ENCODE results near the gene KMT2A. TPM values are rescaled to one million over a fixed set of nuclear protein-coding genes. Genes with fewer than 3 reads are reported as not detected.

The KMT2A gene
- total RNA-seq, 1 experiment from 2014 or later = 50.4 TPM

DNA sequence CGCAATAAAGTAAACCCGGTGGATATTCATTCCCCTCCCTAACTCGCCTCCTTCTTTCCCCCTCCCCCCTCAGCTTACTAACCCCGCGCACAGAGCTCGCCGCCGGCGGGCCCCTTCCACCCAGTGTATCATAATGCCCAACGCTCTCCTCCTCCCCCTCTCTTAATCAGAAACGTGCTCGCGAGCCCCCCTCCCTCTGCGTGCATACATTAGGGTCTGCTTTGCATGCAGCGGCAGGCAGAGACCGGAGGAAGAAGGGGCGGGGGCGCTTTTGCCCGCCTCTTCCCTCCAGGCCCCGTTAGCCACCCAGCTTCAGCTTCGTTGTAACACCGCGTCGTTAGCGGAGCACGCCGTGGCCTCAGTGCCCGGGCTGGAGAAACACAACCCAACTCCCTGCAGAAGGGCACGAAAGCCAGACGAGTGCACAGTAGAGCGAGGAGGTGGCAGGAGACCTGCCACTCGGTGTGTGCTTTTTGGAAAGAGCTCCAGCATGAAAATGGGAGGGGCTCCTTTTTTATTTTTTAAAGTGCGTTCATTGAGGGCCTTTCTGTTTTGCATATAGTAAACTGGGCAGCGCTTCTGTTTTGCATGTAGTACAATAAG is 901 bp upstream of the KMT2A start:
- DNase-seq (ENCODE audit: low read depth, low spot score) = peak; percentile 18
- peak overlapping the region; percentile 89 for H3K27ac ChIP-seq (ENCODE audit: low read depth, low read length)
- H4K20me1 ChIP-seq (ENCODE audit: insufficient read depth) = peaks cover 6% of the 10 kb centered on the region
- RAD21 ChIA-PET (ENCODE audit: low non-redundant PET in 1 of 2, low total read pairs in 2 of 2, uncharacterized antibody in 2 of 2, unreplicated experiment in 2 of 2) = no interaction called here
- H3K4me2 ChIP-seq (ENCODE audit: low read length) = peak overlapping the region; percentile 93
- H3K9me3 ChIP-seq (ENCODE audit: control insufficient read depth in 1 of 2, insufficient read depth in 1 of 2, low read depth in 1 of 2, low read length in 2 of 2) = no peaks in the 10 kb centered on the region
- peaks cover 38% of the 10 kb centered on the region for H3K79me2 ChIP-seq (ENCODE audit: insufficient read depth, low read length)
- TF ChIP-seq RAD21 (IDR thresholded peaks at IDR 0.05; ENCODE audit: low read depth) = no peak
- TF ChIP-seq, protein P1, sequence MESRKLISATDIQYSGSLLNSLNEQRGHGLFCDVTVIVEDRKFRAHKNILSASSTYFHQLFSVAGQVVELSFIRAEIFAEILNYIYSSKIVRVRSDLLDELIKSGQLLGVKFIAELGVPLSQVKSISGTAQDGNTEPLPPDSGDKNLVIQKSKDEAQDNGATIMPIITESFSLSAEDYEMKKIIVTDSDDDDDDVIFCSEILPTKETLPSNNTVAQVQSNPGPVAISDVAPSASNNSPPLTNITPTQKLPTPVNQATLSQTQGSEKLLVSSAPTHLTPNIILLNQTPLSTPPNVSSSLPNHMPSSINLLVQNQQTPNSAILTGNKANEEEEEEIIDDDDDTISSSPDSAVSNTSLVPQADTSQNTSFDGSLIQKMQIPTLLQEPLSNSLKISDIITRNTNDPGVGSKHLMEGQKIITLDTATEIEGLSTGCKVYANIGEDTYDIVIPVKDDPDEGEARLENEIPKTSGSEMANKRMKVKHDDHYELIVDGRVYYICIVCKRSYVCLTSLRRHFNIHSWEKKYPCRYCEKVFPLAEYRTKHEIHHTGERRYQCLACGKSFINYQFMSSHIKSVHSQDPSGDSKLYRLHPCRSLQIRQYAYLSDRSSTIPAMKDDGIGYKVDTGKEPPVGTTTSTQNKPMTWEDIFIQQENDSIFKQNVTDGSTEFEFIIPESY (IDR thresholded peaks at IDR 0.05; ENCODE audit: extremely low read depth, insufficient replicate concordance, low read length) = no peak
- TF ChIP-seq POLR2A (IDR thresholded peaks at IDR 0.05; ENCODE audit: borderline replicate concordance, extremely low read depth, insufficient read depth, insufficient read length) = peak; percentile 24
- intact Hi-C loops (cut with micrococcal nuclease) = no loop called here
- H3K9ac ChIP-seq (ENCODE audit: low read length) = peak overlapping the region; percentile 79
- H2AFZ ChIP-seq (ENCODE audit: low read depth, low read length, poor library complexity, severe bottlenecking) = peak overlapping the region; percentile 79
- CTCF ChIA-PET = interaction anchor here (1.4 kb wide), 2 partner anchors 14 to 140 kb away, joined by 3 to 5 read pairs; no protein-coding TSS in a partner anchor
- H3K27me3 ChIP-seq (ENCODE audit: insufficient read depth, low read length) = no peaks in the 10 kb centered on the region
- H3K36me3 ChIP-seq (ENCODE audit: control insufficient read depth in 1 of 2, insufficient read depth in 2 of 2, low read length in 2 of 2) = no peaks in the 10 kb centered on the region
- H3K4me1 ChIP-seq (ENCODE audit: control insufficient read depth in 1 of 2, insufficient read depth in 2 of 2, low read length in 2 of 2) = peaks cover 16 to 30% of the 10 kb centered on the region in 2 experiments
- peak; percentile 47 for ATAC-seq
- H3K9me2 ChIP-seq (ENCODE audit: insufficient read depth) = no peaks in the 10 kb centered on the region
- BruUV-seq (replicated peaks) = no TSS peak
- POLR2A ChIA-PET = interaction anchor here (1.0 kb wide), 1 partner anchor 112 kb away, joined by 3 read pairs; no protein-coding TSS in a partner anchor
- peak overlapping the region; percentile 69 to 73 for H3K4me3 ChIP-seq (replicated peaks in 1 of 2; ENCODE audit: low read depth in 1 of 2, low read length in 2 of 2)

DNA sequence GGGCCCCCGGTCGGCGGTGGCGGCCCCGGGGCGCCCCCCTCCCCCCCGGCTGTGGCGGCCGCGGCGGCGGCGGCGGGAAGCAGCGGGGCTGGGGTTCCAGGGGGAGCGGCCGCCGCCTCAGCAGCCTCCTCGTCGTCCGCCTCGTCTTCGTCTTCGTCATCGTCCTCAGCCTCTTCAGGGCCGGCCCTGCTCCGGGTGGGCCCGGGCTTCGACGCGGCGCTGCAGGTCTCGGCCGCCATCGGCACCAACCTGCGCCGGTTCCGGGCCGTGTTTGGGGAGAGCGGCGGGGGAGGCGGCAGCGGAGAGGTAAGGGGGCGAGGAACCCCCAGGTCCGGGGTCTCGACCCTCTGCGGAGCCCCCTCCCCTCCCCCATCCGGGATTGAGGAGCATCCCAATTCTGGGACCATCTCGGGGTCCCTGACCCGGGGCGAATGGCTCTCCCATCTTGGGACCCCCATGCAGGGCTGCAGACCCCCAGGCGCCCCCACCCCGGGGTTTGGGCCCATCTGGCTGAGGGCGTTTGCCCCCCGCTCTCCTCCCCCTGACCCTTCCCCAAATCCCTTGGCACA is 431 bp downstream of the KMT2A start:
- peaks cover 52% of the 10 kb centered on the region for H3K79me2 ChIP-seq (ENCODE audit: insufficient read depth, low read length)
- no TSS peak for BruUV-seq (replicated peaks)
- POLR2A ChIA-PET = interaction anchor here (1.0 kb wide), 2 partner anchors 11 to 110 kb away, joined by 3 read pairs; no protein-coding TSS in a partner anchor
- TF ChIP-seq ZFX (IDR thresholded peaks at IDR 0.05) = peak; percentile 59
- TF ChIP-seq, protein P2, sequence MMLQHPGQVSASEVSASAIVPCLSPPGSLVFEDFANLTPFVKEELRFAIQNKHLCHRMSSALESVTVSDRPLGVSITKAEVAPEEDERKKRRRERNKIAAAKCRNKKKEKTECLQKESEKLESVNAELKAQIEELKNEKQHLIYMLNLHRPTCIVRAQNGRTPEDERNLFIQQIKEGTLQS (IDR thresholded peaks at IDR 0.05) = no peak
- H3K4me3 ChIP-seq (replicated peaks in 1 of 2; ENCODE audit: low read depth in 1 of 2, low read length in 2 of 2) = peak overlapping the region; percentile 69 to 83
- no peaks in the 10 kb centered on the region for H3K9me2 ChIP-seq (ENCODE audit: insufficient read depth)
- H2AFZ ChIP-seq (ENCODE audit: low read depth, low read length, poor library complexity, severe bottlenecking) = no peak overlapping the region
- no peak for DNase-seq (ENCODE audit: low read depth, low spot score)
- RAD21 ChIA-PET (ENCODE audit: low non-redundant PET in 1 of 2, low total read pairs in 2 of 2, uncharacterized antibody in 2 of 2, unreplicated experiment in 2 of 2) = interaction anchor here in 1 of 2 experiments (0.7 to 0.8 kb wide), 2 partner anchors 21 to 182 kb away, joined by 3 to 4 read pairs; no protein-coding TSS in a partner anchor
- H3K27me3 ChIP-seq (ENCODE audit: insufficient read depth, low read length) = no peaks in the 10 kb centered on the region
- peak overlapping the region; percentile 81 for H3K27ac ChIP-seq (ENCODE audit: low read depth, low read length)
- H3K36me3 ChIP-seq (ENCODE audit: control insufficient read depth in 1 of 2, insufficient read depth in 2 of 2, low read length in 2 of 2) = no peaks in the 10 kb centered on the region
- H3K4me2 ChIP-seq (ENCODE audit: low read length) = peak overlapping the region; percentile 92
- ATAC-seq = peak; percentile 21
- CTCF ChIA-PET = interaction anchor here (0.6 to 1.4 kb wide), 2 partner anchors 141 to 229 kb away, joined by 3 to 5 read pairs; no protein-coding TSS in a partner anchor
- H3K4me1 ChIP-seq (ENCODE audit: control insufficient read depth in 1 of 2, insufficient read depth in 2 of 2, low read length in 2 of 2) = peaks cover 16 to 29% of the 10 kb centered on the region in 2 experiments
- intact Hi-C loops (cut with micrococcal nuclease) = loop anchor here (1.0 kb wide), 1 partner anchor 35 kb away; the partner anchor contains the start of gene ATP5MG
- peaks cover 18% of the 10 kb centered on the region for H4K20me1 ChIP-seq (ENCODE audit: insufficient read depth)
- no peaks in the 10 kb centered on the region for H3K9me3 ChIP-seq (ENCODE audit: control insufficient read depth in 1 of 2, insufficient read depth in 1 of 2, low read depth in 1 of 2, low read length in 2 of 2)
- peak overlapping the region; percentile 79 for H3K9ac ChIP-seq (ENCODE audit: low read length)
